SJSA1 (cell line): ENCODE measurements around the gene PCAT7. TPM values are rescaled to one million over a fixed set of nuclear protein-coding genes. Genes with fewer than 3 reads are reported as not detected.
"Not testable (repeated sequence)": the region's sequence is repeated elsewhere in the genome, so short reads cannot be mapped to it uniquely, and the experiment has no call there.

Experiments used
- DNase-seq, 2 experiments: peaks; one replicate each; pipeline ENCODE4 v3.0.0-alpha.2; 2015 to 2020; ENCODE audit warnings: low spot score in 2 of 2, low read depth in 1 of 2
- H3K27ac ChIP-seq: fragments of 250-450 bp; sonication (Bioruptor Pico); 2 replicates; pipeline ENCODE4 v1.5.1; 2020; ENCODE audit warnings: mild to moderate bottlenecking, moderate library complexity
- H3K27me3 ChIP-seq: fragments of 250-450 bp; sonication (Bioruptor Pico); replicated peaks from 2 replicates; pipeline ENCODE4 v1.5.1; 2020; ENCODE audit warnings: mild to moderate bottlenecking, moderate library complexity
- H3K36me3 ChIP-seq: fragments of 250-450 bp; sonication (Bioruptor Pico); 2 replicates; pipeline ENCODE4 v1.5.1; 2020; ENCODE audit warnings: mild to moderate bottlenecking
- H3K4me1 ChIP-seq: fragments of 250-450 bp; sonication (Bioruptor Pico); replicated peaks from 2 replicates; pipeline ENCODE4 v1.6.1; 2021; ENCODE audit warnings: mild to moderate bottlenecking
- H3K4me3 ChIP-seq: fragments of 250-450 bp; sonication (Bioruptor Pico); 2 replicates; pipeline ENCODE4 v1.5.1; 2020; ENCODE audit warnings: mild to moderate bottlenecking
- H3K9me3 ChIP-seq: fragments of 250-450 bp; sonication (Bioruptor Pico); replicated peaks from 2 replicates; pipeline ENCODE4 v1.5.1; 2020; ENCODE audit warnings: mild to moderate bottlenecking
- total RNA-seq: library from RNA; depleted of rRNA; stranded (reverse); fragments of >200 nt; shearing (Covaris generic); gene quantifications from 2 replicates; pipeline ENCODE4 v1.2.3, GENCODE V29; 2014

The PCAT7 gene
- total RNA-seq, 1 experiment from 2014 or later: 0.82 TPM

DNA sequence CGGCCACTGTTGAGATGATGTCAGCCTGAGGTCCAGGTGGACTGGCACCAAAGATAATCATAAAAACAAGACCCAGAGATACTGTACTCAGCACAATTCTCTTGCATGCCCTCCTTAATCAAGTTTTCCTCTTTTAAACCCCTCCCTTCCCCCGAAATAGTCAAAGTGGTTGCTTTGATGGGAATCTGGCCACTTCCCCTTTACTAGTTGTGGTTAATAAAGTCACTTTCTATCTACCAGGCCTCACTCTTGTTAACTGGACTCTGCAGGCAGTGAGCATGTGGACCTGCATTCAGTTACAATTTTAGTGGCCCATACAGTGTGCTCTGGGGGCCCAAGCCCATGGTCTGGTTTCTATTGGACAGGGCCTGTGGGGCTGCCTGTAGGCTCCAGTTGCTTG, 21.2 kb downstream of the PCAT7 start:
- Histone ChIP-seq H3K36me3 (no peaks in the 10 kb centered on the region), H3K9me3 (no peaks in the 10 kb centered on the region), H3K4me3 (no peak overlapping the region), H3K27ac (no peak overlapping the region), H3K27me3 (no peaks in the 10 kb centered on the region; the same call in 1 of the 2 replicates), H3K4me1 (no peaks in the 10 kb centered on the region)
- DNase-seq: no peak

- Histone ChIP-seq H3K4me3 (no peak overlapping the region), H3K36me3 (no peaks in the 10 kb centered on the region), H3K4me1 (no peaks in the 10 kb centered on the region), H3K9me3 (no peaks in the 10 kb centered on the region), H3K27ac (no peak overlapping the region), H3K27me3 (no peaks in the 10 kb centered on the region; the same call in 1 of the 2 replicates)
- no peak for DNase-seq
Measured at GRCh38 chr9:94577036-94577435, 22.2 kb downstream of the PCAT7 start.

DNA sequence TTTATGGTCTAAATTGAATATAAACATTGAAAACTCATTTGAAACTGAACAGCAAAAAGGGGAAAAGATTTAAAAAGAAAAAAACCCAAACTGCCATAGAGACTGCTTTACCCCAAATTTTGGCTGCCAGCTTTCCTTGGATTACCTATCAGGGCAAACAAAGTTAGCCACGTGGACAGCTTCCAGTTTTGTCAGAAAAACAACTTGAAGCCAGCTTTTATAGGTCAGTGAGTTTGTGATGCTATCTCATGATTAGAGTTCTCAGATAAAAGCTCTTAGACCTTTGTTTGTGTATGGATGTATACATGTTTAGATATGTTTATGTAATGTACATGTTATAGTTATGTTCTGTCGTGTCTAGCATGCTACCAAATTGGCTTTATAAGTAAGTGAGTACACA, 22.7 kb downstream of the PCAT7 start:
- H3K9me3 ChIP-seq: no peaks in the 10 kb centered on the region
- DNase-seq: no peak
- no peak overlapping the region for H3K4me3 ChIP-seq
- H3K36me3 ChIP-seq: no peaks in the 10 kb centered on the region
- H3K27me3 ChIP-seq: no peaks in the 10 kb centered on the region; the same call in 1 of the 2 replicates
- H3K27ac ChIP-seq: no peak overlapping the region
- no peaks in the 10 kb centered on the region for H3K4me1 ChIP-seq

GRCh38 chr9:94581728-94582127, 26.8 kb downstream of the PCAT7 start:
- no peak overlapping the region for H3K27ac ChIP-seq
- H3K9me3 ChIP-seq: no peaks in the 10 kb centered on the region
- no peak for DNase-seq
- peaks cover 4% of the 10 kb centered on the region for H3K4me1 ChIP-seq
- H3K4me3 ChIP-seq: no peak overlapping the region
- H3K36me3 ChIP-seq: no peaks in the 10 kb centered on the region
- no peaks in the 10 kb centered on the region for H3K27me3 ChIP-seq

DNA sequence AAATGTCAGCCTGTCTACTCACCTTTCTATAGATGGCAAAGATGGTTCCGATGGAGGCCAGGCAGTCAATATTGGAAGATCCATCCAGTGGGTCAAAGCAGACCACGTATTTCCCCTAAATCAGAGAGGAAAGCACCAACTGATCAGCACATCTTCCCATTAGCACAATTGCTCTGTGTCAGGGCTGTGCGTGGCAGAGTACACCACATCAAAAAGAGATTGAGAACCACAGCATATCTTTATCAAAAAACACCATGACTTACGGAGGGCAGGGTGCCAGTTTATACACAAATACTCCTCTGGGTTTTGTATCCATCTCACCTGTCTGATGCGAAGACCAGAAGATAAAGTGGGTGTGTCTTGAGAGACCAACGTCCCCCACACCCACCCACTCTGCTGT, 29.7 kb downstream of the PCAT7 start:
- DNase-seq: no peak
- H3K27ac ChIP-seq: no peak overlapping the region
- no peaks in the 10 kb centered on the region for H3K36me3 ChIP-seq
- no peaks in the 10 kb centered on the region for H3K9me3 ChIP-seq
- H3K4me3 ChIP-seq: no peak overlapping the region
- no peaks in the 10 kb centered on the region for H3K27me3 ChIP-seq
- H3K4me1 ChIP-seq: peaks cover 10% of the 10 kb centered on the region

DNA sequence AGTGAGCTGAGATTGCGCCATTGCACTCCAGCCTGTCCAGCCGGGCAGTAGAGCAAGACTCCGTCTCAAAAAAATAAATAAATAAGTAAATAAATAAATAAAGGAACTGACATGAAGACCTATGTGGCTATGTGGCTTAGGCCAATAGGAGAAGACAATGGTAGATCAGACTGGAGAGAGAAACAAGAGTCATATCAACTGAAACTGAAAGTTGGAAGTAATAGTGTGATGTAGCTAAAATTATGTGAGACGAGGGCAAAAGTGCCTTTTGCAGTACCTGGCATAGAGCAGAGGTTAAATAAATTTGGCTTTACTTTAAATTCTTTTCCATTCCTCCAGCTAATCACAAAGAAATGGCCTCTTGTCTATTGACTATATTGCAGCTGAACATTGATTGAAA, 31.4 kb downstream of the PCAT7 start:
- DNase-seq: no peak

GRCh38 chr9:94586814-94587213, 31.9 kb downstream of the PCAT7 start:
- H3K27ac ChIP-seq: no peak overlapping the region
- H3K4me1 ChIP-seq: peaks cover 10% of the 10 kb centered on the region
- no peaks in the 10 kb centered on the region for H3K27me3 ChIP-seq
- no peak for DNase-seq
- H3K4me3 ChIP-seq: peak overlapping the region; percentile 12
- no peaks in the 10 kb centered on the region for H3K36me3 ChIP-seq
- H3K9me3 ChIP-seq: no peaks in the 10 kb centered on the region

More for the DNA sequence above, 31.4 kb downstream of the PCAT7 start:
- peak overlapping the region; percentile 12 for H3K4me3 ChIP-seq
- no peaks in the 10 kb centered on the region for H3K36me3 ChIP-seq
- no peaks in the 10 kb centered on the region for H3K27me3 ChIP-seq
- no peaks in the 10 kb centered on the region for H3K9me3 ChIP-seq
- peaks cover 10% of the 10 kb centered on the region for H3K4me1 ChIP-seq
- no peak overlapping the region for H3K27ac ChIP-seq

- Histone ChIP-seq H3K4me1 (peaks cover 10% of the 10 kb centered on the region), H3K4me3 (no peak overlapping the region), H3K36me3 (no peaks in the 10 kb centered on the region), H3K9me3 (no peaks in the 10 kb centered on the region), H3K27ac (no peak overlapping the region), H3K27me3 (no peaks in the 10 kb centered on the region)
- DNase-seq: no peak
Measured at GRCh38 chr9:94588681-94589080, 33.8 kb downstream of the PCAT7 start.

DNA sequence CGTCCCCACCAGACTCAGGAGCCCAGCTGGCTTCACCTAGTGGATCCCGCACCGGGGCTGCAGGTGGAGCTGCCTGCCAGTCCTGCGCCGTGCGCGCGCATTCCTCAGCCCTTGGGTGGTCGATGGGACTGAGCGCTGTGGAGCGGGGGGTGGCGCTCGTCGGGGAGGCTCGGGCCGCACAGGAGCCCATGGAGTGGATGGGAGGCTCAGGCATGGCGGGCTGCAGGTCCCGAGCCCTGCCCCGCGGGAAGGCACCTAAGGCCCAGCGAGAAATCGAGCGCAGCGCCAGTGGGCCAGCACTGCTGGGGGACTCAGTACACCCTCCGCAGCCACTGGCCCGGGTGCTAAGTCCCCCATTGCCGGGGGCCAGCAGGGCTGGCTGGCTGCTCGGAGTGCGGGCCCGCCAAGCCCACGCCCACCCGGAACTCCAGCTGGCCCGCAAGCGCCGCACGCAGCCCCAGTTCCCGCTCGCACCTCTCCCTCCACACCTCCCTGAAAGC, 36.2 kb downstream of the PCAT7 start:
- H3K4me1 ChIP-seq, H3K27me3 ChIP-seq, H3K9me3 ChIP-seq, H3K27ac ChIP-seq, H3K4me3 ChIP-seq, DNase-seq, H3K36me3 ChIP-seq: not testable (repeated sequence)

- H3K9me3 ChIP-seq: no peaks in the 10 kb centered on the region
- no peak overlapping the region for H3K4me3 ChIP-seq
- H3K36me3 ChIP-seq: no peaks in the 10 kb centered on the region
Measured at GRCh38 chr9:94591876-94592275, 37.0 kb downstream of the PCAT7 start.

GRCh38 chr9:94592683-94593082, 37.8 kb downstream of the PCAT7 start:
- not testable (repeated sequence) for H3K27ac ChIP-seq, H3K27me3 ChIP-seq, H3K4me3 ChIP-seq, H3K4me1 ChIP-seq, DNase-seq, H3K36me3 ChIP-seq, H3K9me3 ChIP-seq

More at GRCh38 chr9:94591876-94592275, 37.0 kb downstream of the PCAT7 start:
- no peaks in the 10 kb centered on the region; the same call in 1 of the 2 replicates for H3K27me3 ChIP-seq
- no peak for DNase-seq
- peaks cover 4% of the 10 kb centered on the region for H3K4me1 ChIP-seq
- H3K27ac ChIP-seq: no peak overlapping the region

- Histone ChIP-seq H3K36me3 (no peaks in the 10 kb centered on the region), H3K27me3 (no peaks in the 10 kb centered on the region; the same call in 1 of the 2 replicates), H3K27ac (no peak within 1 kb of the TSS), H3K4me3 (no peak within 1 kb of the TSS), H3K4me1 (no peaks in the 10 kb centered on the region), H3K9me3 (no peaks in the 10 kb centered on the region)
- DNase-seq: no peak
Measured at GRCh38 chr9:94593459-94594345, 38.8 kb downstream of the PCAT7 start, which contains the start of gene FBP2. Gene FBP2 (minus strand): TSS chr9:94593824. CDS start chr9:94593726, 98 bp downstream.

DNA sequence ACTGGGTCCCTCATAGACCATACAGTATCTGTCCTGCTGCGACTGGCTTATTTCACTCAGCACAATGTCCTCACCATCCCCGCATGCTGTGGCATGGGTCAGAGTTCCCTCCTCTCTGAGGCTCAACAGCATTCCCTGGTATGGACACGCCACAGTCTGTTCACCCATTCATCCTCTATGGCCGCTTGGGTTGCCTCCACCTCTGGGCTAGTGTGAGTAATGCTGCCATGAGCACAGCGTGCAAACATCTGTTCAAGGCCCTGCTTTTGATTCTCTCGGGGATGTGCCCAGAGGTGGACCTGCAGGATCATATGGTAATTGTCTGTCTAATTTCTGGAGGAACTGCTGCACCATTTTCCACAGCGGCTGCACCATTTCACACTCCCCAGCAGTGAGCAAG, 44.2 kb downstream of the PCAT7 start:
- Histone ChIP-seq H3K27me3 (no peaks in the 10 kb centered on the region; the same call in 1 of the 2 replicates), H3K4me1 (no peaks in the 10 kb centered on the region), H3K9me3 (no peaks in the 10 kb centered on the region), H3K4me3 (no peak overlapping the region), H3K27ac (no peak overlapping the region), H3K36me3 (no peaks in the 10 kb centered on the region)
- no peak for DNase-seq

DNA sequence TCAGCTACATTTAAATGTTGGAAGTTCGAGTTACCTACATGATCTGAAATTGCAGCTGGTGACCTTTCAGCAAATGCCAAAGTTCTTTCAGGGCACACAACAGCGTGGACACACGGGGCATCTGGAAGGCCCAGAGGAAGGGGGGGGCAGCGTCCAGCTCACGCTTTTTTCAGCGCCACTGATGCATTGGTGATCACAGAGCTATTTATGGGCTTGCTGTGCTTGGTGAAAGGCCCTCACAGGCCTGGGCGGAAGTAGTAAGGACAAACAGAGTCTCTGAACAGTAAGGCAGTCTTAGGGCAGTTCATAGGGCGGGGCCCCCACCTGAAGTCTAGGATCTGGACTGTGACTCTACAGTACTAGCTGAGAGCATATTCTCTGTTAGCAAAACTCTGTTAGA, 45.4 kb downstream of the PCAT7 start:
- Histone ChIP-seq H3K27me3 (peaks cover 3% of the 10 kb centered on the region; the same call in 1 of the 2 replicates), H3K9me3 (no peaks in the 10 kb centered on the region), H3K4me1 (no peaks in the 10 kb centered on the region), H3K36me3 (no peaks in the 10 kb centered on the region), H3K4me3 (no peak overlapping the region), H3K27ac (no peak overlapping the region)
- no peak for DNase-seq
